Vagina (tissue), 2 donors: ENCODE results near the gene ACLY. TPM values are rescaled to one million over a fixed set of nuclear protein-coding genes. Genes with fewer than 3 reads are reported as not detected.
"Not testable (repeated sequence)": the region's sequence is repeated elsewhere in the genome, so short reads cannot be mapped to it uniquely, and the experiment has no call there.

Experiments used
- DNase-seq, 2 donors: peaks; one replicate each; pipeline ENCODE4 v3.0.0-alpha.2; 2017; ENCODE audit errors: extremely low spot score in 2 of 2
- H3K27ac ChIP-seq: fragments of 200-600 bp; sonication (generic); one replicate; pipeline ENCODE4 v1.5.1; 2019
- H3K27me3 ChIP-seq: fragments of 200-600 bp; sonication (generic); one replicate; pipeline ENCODE4 v1.5.1; 2019
- H3K36me3 ChIP-seq, 2 donors: fragments of 200-600 bp; sonication (generic); one replicate each; pipeline ENCODE4 v1.5.1; 2017 to 2019
- H3K4me1 ChIP-seq: fragments of 200-600 bp; sonication (generic); one replicate; pipeline ENCODE4 v1.5.1; 2019
- H3K4me3 ChIP-seq, 2 donors: fragments of 200-600 bp; sonication (generic); 1 replicate in 1 of 2; 2 replicates in 1 of 2; pipeline ENCODE4 v1.5.1; 2016 to 2019
- H3K9me3 ChIP-seq: fragments of 200-600 bp; sonication (generic); one replicate; pipeline ENCODE4 v1.5.1; 2019
- CTCF ChIP-seq, 3 experiments: fragments of 450-650 bp in 2 of 3; fragments of 200-600 bp in 1 of 3; sonication (generic) in 1 of 3; IDR thresholded peaks; one replicate each; pipeline ENCODE4 v1.5.1; 2017 to 2019; ENCODE audit warnings: antibody characterized with exemption in 3 of 3, mild to moderate bottlenecking in 2 of 3, moderate library complexity in 2 of 3
- POLR2A ChIP-seq, 2 donors: fragments of 450-650 bp; IDR thresholded peaks; one replicate each; pipeline ENCODE4 v1.6.1; 2017; ENCODE audit warnings: antibody characterized with exemption in 2 of 2, mild to moderate bottlenecking in 2 of 2, moderate library complexity in 2 of 2
- POLR2AphosphoS5 ChIP-seq, 2 donors: sonication (generic); formaldehyde crosslinking; IDR thresholded peaks; one replicate each; pipeline ENCODE4 v1.9.0; 2017; ENCODE audit warnings: antibody characterized with exemption in 2 of 2, mild to moderate bottlenecking in 2 of 2, low read depth in 1 of 2; ENCODE audit not compliant: insufficient read depth in 1 of 2
- intact Hi-C: fragments of 100-400 bp; cut with DNase I; formaldehyde crosslinking; loops from one replicate; pipeline ENCODE4 v1.15.1; 2023
- total RNA-seq: library from RNA; depleted of rRNA; stranded (reverse); fragments of >200 nt; gene quantifications from one replicate; pipeline ENCODE4 v1.2.3, GENCODE V29; 2016

The ACLY gene
- total RNA-seq, 1 donor from 2014 or later, result 74.9 TPM

GRCh38 chr17:41844971-41845370, 73.8 kb downstream of the ACLY start:
- intact Hi-C loops, result no loop called here
- no peaks in the 10 kb centered on the region for H3K9me3 ChIP-seq
- no peak for TF ChIP-seq POLR2AphosphoS5 (IDR thresholded peaks at IDR 0.05; ENCODE audit: insufficient read depth in 1 of 2, low read depth in 1 of 2)
- no peak for TF ChIP-seq POLR2A (IDR thresholded peaks at IDR 0.05)
- TF ChIP-seq CTCF (IDR thresholded peaks at IDR 0.05), result no peak
- no peaks in the 10 kb centered on the region for H3K27me3 ChIP-seq
- DNase-seq, result no peak
- H3K4me3 ChIP-seq, result no peak overlapping the region
- no peaks in the 10 kb centered on the region for H3K36me3 ChIP-seq
- H3K27ac ChIP-seq, result no peak overlapping the region
- H3K4me1 ChIP-seq, result peaks cover 12% of the 10 kb centered on the region

DNA sequence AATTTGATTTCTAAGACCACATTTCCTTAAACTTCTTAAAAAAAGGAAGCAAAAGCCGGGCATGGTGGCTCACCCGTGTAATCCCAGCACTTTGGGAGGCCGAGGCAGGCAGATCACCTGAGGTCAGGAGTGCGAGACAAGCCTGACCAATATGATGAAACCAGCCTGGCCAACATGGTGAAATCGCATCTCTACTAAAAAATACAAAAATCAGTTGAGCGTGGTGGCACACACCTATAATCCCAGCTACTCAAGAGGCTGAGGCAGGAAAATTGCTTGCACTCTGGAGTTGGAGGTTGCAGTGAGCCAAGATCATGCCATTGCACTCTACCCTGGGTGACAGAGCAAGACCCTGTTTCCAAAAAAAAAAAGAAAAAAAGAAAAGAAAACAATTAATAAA, 78.0 kb downstream of the ACLY start:
- H3K9me3 ChIP-seq, DNase-seq, intact Hi-C loops, H3K4me1 ChIP-seq, H3K36me3 ChIP-seq, H3K4me3 ChIP-seq, H3K27me3 ChIP-seq, H3K27ac ChIP-seq: not testable (repeated sequence)

DNA sequence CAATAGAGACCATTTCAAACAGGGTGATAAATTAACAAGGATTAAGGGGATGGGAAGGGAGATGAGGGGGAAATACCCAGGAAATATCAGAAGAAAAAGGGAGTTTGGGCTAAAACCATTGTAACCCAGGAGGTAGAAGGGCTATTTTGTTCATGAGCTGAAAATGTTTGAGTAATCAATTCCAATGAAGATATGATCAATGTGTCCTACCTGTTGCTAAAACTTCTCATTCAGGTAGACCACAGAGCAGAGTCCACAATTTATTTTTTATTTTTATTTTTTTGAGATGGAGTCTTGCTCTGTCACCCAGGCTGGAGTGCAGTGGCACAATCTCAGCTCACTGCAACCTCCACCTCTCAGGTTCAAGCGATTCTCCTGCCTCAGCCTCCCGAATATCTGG, 79.3 kb downstream of the ACLY start:
- H3K36me3 ChIP-seq, H3K4me3 ChIP-seq, H3K27me3 ChIP-seq, intact Hi-C loops, DNase-seq, H3K27ac ChIP-seq, H3K9me3 ChIP-seq: not testable (repeated sequence)
- peaks cover 19% of the 10 kb centered on the region for H3K4me1 ChIP-seq

GRCh38 chr17:41837761-41838538, 80.8 kb downstream of the ACLY start, which contains the start of gene KLHL10:
Gene KLHL10 (plus strand): TSS chr17:41837825. CDS start chr17:41837933, 108 bp downstream.
- Histone ChIP-seq H3K9me3 (no peaks in the 10 kb centered on the region), H3K36me3 (no peaks in the 10 kb centered on the region), H3K4me1 (peaks cover 20% of the 10 kb centered on the region), H3K27me3 (no peaks in the 10 kb centered on the region), H3K27ac (peak within 1 kb of the TSS; percentile 74), H3K4me3 (peak within 1 kb of the TSS; percentile 73 to 99)
- no peak for DNase-seq
- intact Hi-C loops, result no loop called here
- TF ChIP-seq CTCF (IDR thresholded peaks at IDR 0.05) (no peak), POLR2A (IDR thresholded peaks at IDR 0.05) (no peak), POLR2AphosphoS5 (IDR thresholded peaks at IDR 0.05; ENCODE audit: insufficient read depth in 1 of 2, low read depth in 1 of 2) (no peak)

GRCh38 chr17:41836550-41837196, 82.1 kb downstream of the ACLY start:
- peak overlapping the region; percentile 74 for H3K27ac ChIP-seq

More at GRCh38 chr17:41836550-41837196, 82.1 kb downstream of the ACLY start:
- TF ChIP-seq POLR2AphosphoS5 (IDR thresholded peaks at IDR 0.05; ENCODE audit: insufficient read depth in 1 of 2, low read depth in 1 of 2) (no peak), POLR2A (IDR thresholded peaks at IDR 0.05) (no peak), CTCF (IDR thresholded peaks at IDR 0.05) (no peak)
- H3K27me3 ChIP-seq, result no peaks in the 10 kb centered on the region
- H3K36me3 ChIP-seq, result peaks cover 0 to 3% of the 10 kb centered on the region in 2 donors
- no peaks in the 10 kb centered on the region for H3K9me3 ChIP-seq
- H3K4me3 ChIP-seq, result peak overlapping the region; percentile 73 to 99
- peaks cover 20% of the 10 kb centered on the region for H3K4me1 ChIP-seq
- no peak for DNase-seq
- intact Hi-C loops, result no loop called here
